SIG-M5 (cell line): ENCODE measurements around the gene VAV2.

ENCODE experiments used
- DNase-seq: peaks from one replicate; lab custom pipeline; 2025; lab: John Stamatoyannopoulos, UW

Gene VAV2

GRCh38 chr9:133780962-133781827 lies 210.9 kb downstream of the VAV2 start:
- DNase-seq, result no peak

GRCh38 chr9:133780404-133780945 lies 211.6 kb downstream of the VAV2 start:
- DNase-seq, result no peak

GRCh38 chr9:133779516-133780403 lies 212.4 kb downstream of the VAV2 start:
- no peak for DNase-seq

GRCh38 chr9:133779081-133779480 lies 213.0 kb downstream of the VAV2 start:
- no peak for DNase-seq

GRCh38 chr9:133778336-133779013 lies 213.6 kb downstream of the VAV2 start:
- no peak for DNase-seq

GRCh38 chr9:133777871-133778270 lies 214.3 kb downstream of the VAV2 start:
- no peak for DNase-seq

- no peak for DNase-seq
Observed at GRCh38 chr9:133777068-133777791, 214.9 kb downstream of the VAV2 start.

GRCh38 chr9:133775951-133776905 lies 215.9 kb downstream of the VAV2 start:
- DNase-seq, result no peak

GRCh38 chr9:133775291-133775690 lies 216.8 kb downstream of the VAV2 start:
- DNase-seq, result no peak

- DNase-seq, result no peak
Observed at GRCh38 chr9:133774799-133775198, 217.3 kb downstream of the VAV2 start.

- no peak for DNase-seq
Observed at GRCh38 chr9:133773889-133774655, 218.1 kb downstream of the VAV2 start.

GRCh38 chr9:133772581-133772980 lies 219.5 kb downstream of the VAV2 start:
- no peak for DNase-seq

GRCh38 chr9:133771486-133772482 lies 220.3 kb downstream of the VAV2 start:
- DNase-seq, result no peak

- DNase-seq, result no peak
Observed at GRCh38 chr9:133770076-133770777, 221.9 kb downstream of the VAV2 start.

GRCh38 chr9:133769511-133770075 lies 222.5 kb downstream of the VAV2 start:
- no peak for DNase-seq

- no peak for DNase-seq
Observed at GRCh38 chr9:133768859-133769510, 223.1 kb downstream of the VAV2 start.
